ENCODE results near the gene HPCA. TPM values are rescaled to one million over a fixed set of nuclear protein-coding genes. Genes with fewer than 3 reads are reported as not detected.

The HPCA gene
- total RNA-seq, 1 experiment from 2014 or later, result 1.2 TPM

- no TSS peak for BruUV-seq (replicated peaks)
- H3K4me1 ChIP-seq (ENCODE audit: control insufficient read depth, insufficient read depth, low read length), result peaks cover 11% of the 10 kb centered on the region
- POLR2A ChIA-PET, result interaction anchor here (0.7 kb wide), 1 partner anchor 243 kb away, joined by 3 read pairs; no protein-coding TSS in a partner anchor
- H3K27me3 ChIP-seq (ENCODE audit: control insufficient read depth, insufficient read depth, low read length), result no peaks in the 10 kb centered on the region; the same call in 1 of the 2 replicates
- no peak for ATAC-seq
- H3K27ac ChIP-seq (ENCODE audit: low read length), result no peak overlapping the region
- intact Hi-C loops (cut with micrococcal nuclease; ENCODE audit: unreplicated experiment) (no loop called here), in situ Hi-C loops (cut with HindIII; ENCODE audit: low pct_unique_long_range_greater_than_20kb, low sequenced_read_pairs) (no loop called here)
- 0 out of 4 replicates have a peak, but pooled peaks of 1 of the 2 experiments have one; percentile 40 for TF ChIP-seq REST (IDR thresholded peaks at IDR 0.05; ENCODE audit: insufficient read depth in 1 of 2, low read depth in 2 of 2, low read length in 1 of 2)
- no peak for TF ChIP-seq TCF7L2 (IDR thresholded peaks at IDR 0.05; ENCODE audit: low read depth, low read length)
- no peak for TF ChIP-seq SIN3A (IDR thresholded peaks at IDR 0.05; ENCODE audit: borderline replicate concordance, insufficient read depth, low read depth, low read length)
- no peaks in the 10 kb centered on the region for H3K9me3 ChIP-seq (ENCODE audit: control insufficient read depth, insufficient read depth, low read depth, low read length)
- CTCF ChIA-PET, result no interaction called here
- DNase-seq (ENCODE audit: low read depth, low spot score), result no peak
- no peak overlapping the region for H3K4me3 ChIP-seq (ENCODE audit: low read depth in 2 of 2, low read length in 2 of 2)
- H3K36me3 ChIP-seq (ENCODE audit: control insufficient read depth, insufficient read depth, low read length), result no peaks in the 10 kb centered on the region
These were observed 651 bp upstream of the HPCA start for GRCh38 chr1:32885676-32886003.

- ChIA-PET CTCF (interaction anchor here (1.3 kb wide), 1 partner anchor 15 kb away, joined by 3 read pairs; no protein-coding TSS in a partner anchor), POLR2A (no interaction called here)
- DNase-seq (ENCODE audit: low read depth, low spot score) (no peak), ATAC-seq (no peak)
- H3K4me3 ChIP-seq (ENCODE audit: low read depth in 2 of 2, low read length in 2 of 2), result no peak overlapping the region
- no TSS peak for BruUV-seq (replicated peaks)
- no peaks in the 10 kb centered on the region for H3K9me3 ChIP-seq (ENCODE audit: control insufficient read depth, insufficient read depth, low read depth, low read length)
- peaks cover 8% of the 10 kb centered on the region for H3K4me1 ChIP-seq (ENCODE audit: control insufficient read depth, insufficient read depth, low read length)
- no peaks in the 10 kb centered on the region for H3K36me3 ChIP-seq (ENCODE audit: control insufficient read depth, insufficient read depth, low read length)
- TF ChIP-seq CTCF (IDR thresholded peaks at IDR 0.05) (peak; percentile 50), SIN3A (IDR thresholded peaks at IDR 0.05; ENCODE audit: borderline replicate concordance, insufficient read depth, low read depth, low read length) (no peak), REST (IDR thresholded peaks at IDR 0.05; ENCODE audit: insufficient read depth in 1 of 2, low read depth in 2 of 2, low read length in 1 of 2) (peak; percentile 53 to 54; a peak in 1 of 4 replicates)
- H3K27me3 ChIP-seq (ENCODE audit: control insufficient read depth, insufficient read depth, low read length), result no peaks in the 10 kb centered on the region; the same call in 1 of the 2 replicates
- in situ Hi-C loops (cut with HindIII; ENCODE audit: low pct_unique_long_range_greater_than_20kb, low sequenced_read_pairs) (no loop called here), intact Hi-C loops (cut with micrococcal nuclease; ENCODE audit: unreplicated experiment) (no loop called here)
- no peak overlapping the region for H3K27ac ChIP-seq (ENCODE audit: low read length)
These were observed 630 bp downstream of the HPCA start for GRCh38 chr1:32886828-32887414.
